ENCODE measurements around the gene KDM2B.
"Not testable (repeated sequence)": the region's sequence is repeated elsewhere in the genome, so short reads cannot be mapped to it uniquely, and the experiment has no call there.

The KDM2B gene

DNA sequence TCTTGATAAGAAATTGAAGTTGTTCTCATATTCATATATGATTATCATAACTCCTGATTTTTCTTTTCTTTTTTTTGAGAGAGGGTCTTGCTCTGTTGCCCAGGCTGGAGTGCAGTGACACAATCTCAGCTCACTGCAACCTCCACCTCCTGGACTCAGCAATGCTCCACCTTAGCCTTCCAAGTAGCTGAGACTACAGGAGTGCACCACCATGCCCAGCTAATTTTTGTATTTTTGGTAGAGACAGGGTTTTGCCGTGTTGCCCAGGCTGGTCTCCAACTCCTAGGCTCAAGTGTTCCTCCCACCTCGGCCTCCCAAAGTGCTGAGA, 2.5 kb upstream of the KDM2B start:
- not testable (repeated sequence) for DNase-seq

GRCh38 chr12:121582583-121583333, 1.9 kb upstream of the KDM2B start:
- DNase-seq: no peak

DNA sequence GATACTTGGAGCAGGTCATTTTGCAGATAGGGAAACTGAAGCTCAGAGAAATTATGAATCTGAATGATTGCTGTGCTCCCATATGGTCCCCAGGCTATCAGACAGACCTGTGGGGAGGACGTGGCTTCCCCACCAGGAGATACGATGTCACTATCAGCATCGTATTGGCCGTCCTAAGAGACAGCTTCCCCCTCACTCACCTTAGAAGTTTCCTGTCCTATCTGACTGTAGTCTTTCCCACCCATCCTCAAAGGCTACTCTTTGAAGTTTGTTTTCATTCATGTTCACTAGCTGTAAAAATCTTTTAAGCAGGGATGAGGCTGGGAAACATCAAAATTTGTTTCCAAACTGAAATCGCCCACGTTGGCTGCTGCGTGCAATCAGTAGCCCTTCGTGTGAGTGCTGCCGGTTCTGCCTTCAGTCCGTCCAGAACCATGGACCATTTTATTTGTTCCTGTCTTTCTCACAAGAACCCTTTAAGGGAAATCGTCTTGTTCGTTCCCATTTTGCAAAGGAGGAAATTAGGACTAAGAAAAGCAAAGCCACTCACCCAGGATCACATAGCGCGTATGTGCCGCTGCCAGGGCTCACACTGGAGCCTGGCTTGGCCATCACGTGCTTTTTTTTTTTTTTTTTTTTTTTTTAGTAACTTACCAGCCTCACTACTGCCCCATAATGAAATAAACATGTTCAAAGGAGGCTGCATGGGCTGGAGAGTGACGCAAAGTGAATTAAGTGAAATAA, 1.0 kb upstream of the KDM2B start:
- DNase-seq: peak; percentile 50

GRCh38 chr12:121579981-121580868, 598 bp downstream of the KDM2B start:
- DNase-seq: peak; percentile 88

GRCh38 chr12:121579190-121579791, 1.5 kb downstream of the KDM2B start:
- DNase-seq: peak; percentile 61

DNA sequence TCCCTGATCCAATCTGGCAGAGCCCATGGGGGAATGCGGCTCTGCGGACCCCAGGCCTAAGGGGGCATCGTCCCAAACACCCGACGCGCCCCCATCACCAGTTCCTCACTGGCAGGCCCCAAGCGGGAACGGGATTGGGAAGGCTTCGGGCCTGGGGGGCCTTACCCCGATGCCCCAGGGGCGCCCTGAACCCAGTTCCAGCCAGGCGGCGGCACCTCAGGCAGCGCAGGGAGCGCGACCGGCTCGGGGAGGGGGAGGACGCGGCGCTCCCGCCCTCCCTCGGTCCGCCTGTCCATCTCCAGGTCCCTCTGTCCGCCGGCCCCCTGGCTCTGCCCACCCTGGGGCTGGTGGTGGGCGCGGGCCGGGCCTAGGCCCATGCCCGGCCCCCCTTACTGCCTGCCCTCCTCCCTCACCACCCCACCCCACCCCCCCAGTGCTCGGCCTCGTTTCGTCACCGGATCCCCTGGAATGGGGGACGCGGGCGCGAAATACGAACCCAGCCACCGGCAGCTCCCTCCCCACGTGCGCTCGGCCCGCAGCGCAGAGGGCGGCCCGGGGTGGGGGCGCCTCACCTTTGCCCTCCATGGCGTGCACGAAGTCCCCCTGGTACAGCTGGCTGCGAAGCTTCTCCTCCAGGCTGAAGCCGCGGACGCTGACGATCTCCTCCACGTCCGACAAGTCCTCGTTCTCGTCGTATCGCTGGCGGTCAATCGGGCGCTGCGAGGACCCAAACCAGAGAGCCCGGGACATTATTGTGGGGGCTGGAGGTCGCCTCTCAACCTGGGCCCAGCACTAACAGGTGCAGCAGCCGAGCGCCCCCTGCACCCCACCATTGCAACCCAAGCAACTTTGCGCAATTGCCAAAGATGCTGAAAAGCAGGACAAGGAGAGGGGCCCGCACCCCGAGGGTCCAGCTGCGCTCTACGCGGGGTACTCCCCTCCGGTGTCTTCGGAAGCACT, 2.3 kb downstream of the KDM2B start:
- no peak for DNase-seq

DNA sequence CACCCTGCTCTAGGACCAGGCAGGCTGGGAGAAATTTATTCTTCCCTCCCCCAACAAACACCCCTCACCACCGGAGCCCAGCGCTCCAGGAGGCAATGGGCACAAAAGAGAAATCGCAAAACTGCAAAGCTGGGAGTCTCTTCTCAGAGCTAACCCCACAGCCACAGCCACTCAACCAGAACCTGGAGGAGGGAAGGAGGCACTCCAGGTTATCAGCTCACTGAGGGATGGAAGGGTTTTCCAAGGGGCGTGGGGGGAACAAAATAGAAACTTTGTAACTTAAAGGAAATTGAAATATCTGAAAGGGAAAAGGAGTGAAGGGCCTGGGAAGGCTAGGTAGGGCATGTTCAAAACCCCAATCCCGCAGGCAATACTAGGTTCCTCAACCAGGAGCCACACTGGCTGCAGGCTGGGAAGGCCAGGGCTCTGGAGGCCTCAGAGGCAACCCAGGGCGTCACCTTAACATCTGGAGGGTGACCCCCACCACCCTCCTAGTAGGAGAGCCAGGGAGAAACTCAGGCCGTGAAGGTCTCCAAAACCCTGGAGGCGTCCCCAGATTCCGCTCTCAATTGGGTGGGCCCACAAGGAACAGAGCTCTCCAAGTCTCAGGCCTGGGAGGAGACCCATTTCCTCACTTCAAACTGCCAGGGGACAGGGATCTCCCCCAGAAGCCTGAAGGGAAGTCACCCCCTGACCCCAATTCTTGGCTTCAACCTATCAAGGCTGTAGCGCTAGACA, 3.2 kb downstream of the KDM2B start:
- no peak for DNase-seq

DNA sequence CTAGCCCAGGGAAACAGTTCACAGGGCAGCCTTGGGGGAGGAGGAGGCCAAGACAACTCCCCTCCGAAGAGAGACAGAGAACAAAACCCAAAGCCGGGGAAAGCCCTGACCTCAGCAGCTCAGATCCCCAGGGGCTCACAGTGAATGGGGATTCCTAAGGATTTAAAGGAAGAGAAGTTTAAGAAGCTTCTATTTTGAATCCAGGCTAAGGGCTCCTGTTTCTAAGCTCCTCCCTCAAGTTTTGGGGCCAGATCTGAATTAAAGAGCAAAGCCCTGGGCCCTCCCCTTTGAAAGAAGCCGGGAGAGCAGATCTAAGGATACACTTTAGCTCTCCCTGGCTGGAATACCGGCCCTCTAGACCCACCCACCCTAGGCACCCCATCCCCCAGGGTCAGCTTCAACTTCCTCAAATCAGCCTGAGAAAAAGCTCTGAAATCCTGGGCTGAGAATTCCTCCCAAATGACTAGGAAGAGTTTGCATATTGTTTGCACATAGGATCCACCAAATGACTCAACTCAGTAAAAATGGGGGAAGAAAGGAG, 3.9 kb downstream of the KDM2B start:
- no peak for DNase-seq

- no peak for DNase-seq
Observed at GRCh38 chr12:121575952-121576625, 4.7 kb downstream of the KDM2B start.

GRCh38 chr12:121575051-121575450, 5.8 kb downstream of the KDM2B start:
- DNase-seq: no peak

DNA sequence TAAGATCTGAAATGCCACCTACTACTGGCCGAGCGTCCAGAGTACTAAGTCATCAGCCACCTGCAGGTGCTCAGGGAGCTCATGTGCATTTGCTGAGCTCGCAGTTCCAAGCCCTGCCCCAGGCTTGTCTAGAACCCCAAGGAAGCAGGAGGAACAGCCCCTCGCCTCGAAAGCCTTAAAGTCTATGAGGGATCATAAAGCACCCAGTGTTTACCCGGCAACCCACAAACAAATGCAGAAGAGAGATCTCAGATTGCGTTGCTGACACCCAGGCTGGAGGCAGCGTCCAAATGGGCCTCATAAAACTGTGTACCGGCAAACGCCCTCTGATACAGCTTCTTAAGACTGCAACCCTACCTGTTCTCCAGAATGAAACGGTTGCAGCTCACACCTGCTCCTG, 6.8 kb downstream of the KDM2B start:
- no peak for DNase-seq

GRCh38 chr12:121571920-121572319, 8.9 kb downstream of the KDM2B start:
- no peak for DNase-seq

DNA sequence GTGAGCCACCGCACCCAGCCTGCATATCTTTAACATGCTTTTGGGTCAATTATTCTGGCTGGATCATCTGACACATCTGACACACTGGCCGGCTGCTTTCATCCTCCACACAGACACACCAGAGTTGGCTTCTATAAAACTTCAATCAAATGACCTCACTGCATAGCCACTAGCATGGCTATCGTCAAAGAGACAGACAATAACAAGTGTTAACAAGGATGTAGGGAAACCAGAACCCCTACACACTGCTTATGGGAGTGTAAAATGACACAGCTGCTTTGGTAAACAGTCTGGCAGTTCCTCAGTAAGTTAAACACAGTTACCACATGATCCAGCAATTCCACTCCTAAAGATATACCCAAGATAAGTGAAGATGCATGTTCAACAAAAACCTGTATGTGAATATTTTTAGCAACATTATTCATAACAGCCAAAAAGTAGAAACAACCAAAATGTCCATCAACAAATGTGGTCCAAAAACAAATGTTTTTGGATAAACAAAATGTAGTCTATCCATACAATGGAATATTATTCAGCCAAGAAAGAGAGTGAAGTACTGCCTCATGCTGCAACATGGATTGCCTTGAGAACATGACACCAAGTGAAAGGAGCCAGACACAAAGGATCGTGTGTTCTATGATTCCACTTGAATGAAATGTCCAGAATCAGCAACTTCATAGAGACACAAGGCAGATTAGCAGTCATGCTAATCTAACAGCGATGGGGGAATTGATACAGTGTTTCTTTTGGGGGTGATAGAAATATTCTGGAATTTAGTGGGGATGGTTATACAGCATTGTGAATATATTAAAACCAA, 10.1 kb downstream of the KDM2B start:
- DNase-seq: peak; percentile 49

DNA sequence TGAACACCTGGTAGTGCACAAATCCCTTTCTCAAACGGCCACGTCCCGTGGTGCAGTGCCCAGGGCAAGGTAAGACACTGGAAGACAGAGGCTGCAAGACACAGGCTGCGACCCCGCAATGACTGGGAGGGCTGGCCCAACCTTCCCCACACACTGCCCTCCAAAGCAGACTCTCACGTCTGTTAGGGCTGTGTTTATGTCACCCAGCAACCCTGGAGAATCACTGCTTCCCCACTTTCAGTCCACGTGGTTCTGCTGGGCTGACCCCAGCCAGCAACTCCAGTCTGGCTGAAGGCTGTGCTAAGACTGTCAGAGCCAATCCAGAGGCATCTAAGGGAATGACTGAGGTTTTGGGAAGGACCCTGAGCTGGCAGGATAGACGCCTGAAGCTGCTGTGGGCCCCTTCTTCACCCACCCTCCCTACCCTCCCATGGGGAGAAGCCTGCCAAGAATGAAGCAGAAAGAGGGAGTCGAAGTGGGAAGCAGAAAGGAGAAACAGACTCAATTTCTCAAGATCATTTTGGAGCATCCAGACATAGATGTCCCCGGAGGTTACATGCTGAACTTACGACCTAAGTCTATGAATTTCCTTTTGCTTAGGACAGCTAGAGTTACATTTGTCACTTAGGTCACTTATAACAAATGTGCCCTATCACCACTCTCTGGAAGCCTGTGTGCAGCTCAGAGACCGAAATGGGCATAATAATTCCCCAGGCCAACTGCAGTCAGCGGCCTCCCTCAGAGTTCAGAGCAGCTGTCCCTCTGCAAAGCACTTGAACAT, 11.7 kb downstream of the KDM2B start:
- peak; percentile 20 for DNase-seq

GRCh38 chr12:121568518-121568917, 12.3 kb downstream of the KDM2B start:
- no peak for DNase-seq

DNA sequence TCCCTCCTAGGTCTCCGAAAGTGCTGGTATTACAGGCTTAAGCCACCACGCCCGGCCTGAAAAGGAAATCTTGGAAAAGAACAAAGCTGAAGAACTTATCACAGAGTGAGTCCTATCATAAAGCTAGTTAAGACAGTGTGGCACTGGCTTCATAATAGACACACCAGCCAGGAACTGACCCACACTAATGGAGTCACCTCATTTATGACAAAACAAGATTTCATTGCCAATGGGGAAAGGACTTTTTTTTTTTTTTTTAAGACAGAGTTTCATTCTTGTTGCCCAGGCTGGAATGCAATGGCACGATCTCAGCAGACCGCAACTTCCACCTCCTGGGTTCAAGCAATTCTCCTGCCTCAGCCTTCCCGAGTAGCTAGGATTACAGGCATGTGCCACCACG, 15.7 kb downstream of the KDM2B start:
- DNase-seq: no peak

DNA sequence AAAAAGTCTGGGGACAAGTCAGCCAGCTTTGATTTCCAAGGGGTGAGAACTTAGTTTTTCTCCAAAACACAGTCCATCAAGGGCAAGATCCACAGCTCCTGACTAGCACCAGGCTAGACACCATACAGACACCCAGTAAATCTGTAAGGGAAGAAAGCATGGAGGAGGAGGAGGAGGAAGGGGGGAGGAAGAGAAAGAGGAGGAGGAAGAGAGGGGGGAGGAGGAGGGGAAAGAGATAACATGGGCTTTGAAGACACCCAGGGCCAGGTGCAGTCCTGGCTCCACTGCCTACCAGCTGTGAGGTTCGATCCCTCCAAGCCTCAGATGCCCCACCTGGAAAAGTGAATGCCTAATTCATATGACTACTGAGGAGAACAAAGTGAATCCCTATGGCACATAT, 18.3 kb downstream of the KDM2B start:
- DNase-seq: no peak

- no peak for DNase-seq
Observed at GRCh38 chr12:121561009-121561395, 19.8 kb downstream of the KDM2B start.

All from DMS53 (cell line).